ENCODE measurements around the gene LRRN3.

Gene LRRN3

DNA sequence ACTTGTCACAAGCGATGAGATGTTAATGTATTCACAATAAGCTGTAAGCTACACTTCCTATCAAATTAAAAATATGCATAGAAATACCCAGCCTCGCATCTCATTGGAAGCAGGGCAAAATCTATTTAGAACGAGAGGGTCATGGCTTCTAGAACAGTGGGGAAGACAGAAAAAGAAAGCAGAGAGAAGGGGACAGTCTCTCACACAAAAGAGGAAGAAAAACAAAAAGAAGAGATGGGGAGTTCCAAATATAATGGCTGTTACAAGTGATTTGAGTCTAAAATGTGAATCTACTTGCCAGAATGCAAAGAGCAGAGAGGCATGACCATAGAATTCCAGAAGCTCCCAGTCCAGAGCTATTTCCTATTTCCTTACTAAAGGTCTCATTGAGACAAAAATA, 13.8 kb downstream of the LRRN3 start:
- no peak overlapping the region for H3K4me2 ChIP-seq
- no peak overlapping the region for H3K9ac ChIP-seq
- no peak overlapping the region for H3K27ac ChIP-seq
- H2AFZ ChIP-seq (ENCODE audit: low read depth): no peak overlapping the region
- no peaks in the 10 kb centered on the region for H4K20me1 ChIP-seq (ENCODE audit: insufficient read depth)
- no peaks in the 10 kb centered on the region for H3K79me2 ChIP-seq (ENCODE audit: insufficient read depth, low read depth)
- no peaks in the 10 kb centered on the region for H3K4me1 ChIP-seq (ENCODE audit: low read depth, poor library complexity, severe bottlenecking)
- TF ChIP-seq, protein P1, sequence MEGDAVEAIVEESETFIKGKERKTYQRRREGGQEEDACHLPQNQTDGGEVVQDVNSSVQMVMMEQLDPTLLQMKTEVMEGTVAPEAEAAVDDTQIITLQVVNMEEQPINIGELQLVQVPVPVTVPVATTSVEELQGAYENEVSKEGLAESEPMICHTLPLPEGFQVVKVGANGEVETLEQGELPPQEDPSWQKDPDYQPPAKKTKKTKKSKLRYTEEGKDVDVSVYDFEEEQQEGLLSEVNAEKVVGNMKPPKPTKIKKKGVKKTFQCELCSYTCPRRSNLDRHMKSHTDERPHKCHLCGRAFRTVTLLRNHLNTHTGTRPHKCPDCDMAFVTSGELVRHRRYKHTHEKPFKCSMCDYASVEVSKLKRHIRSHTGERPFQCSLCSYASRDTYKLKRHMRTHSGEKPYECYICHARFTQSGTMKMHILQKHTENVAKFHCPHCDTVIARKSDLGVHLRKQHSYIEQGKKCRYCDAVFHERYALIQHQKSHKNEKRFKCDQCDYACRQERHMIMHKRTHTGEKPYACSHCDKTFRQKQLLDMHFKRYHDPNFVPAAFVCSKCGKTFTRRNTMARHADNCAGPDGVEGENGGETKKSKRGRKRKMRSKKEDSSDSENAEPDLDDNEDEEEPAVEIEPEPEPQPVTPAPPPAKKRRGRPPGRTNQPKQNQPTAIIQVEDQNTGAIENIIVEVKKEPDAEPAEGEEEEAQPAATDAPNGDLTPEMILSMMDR (conservative IDR thresholded peaks at IDR 0.05; ENCODE audit: low read depth, low read length): no peak
- H3K4me3 ChIP-seq (IDR thresholded peaks at IDR 0.05; ENCODE audit: insufficient read depth, low read depth, low read length): no peak overlapping the region
- no peaks in the 10 kb centered on the region for H3K27me3 ChIP-seq (ENCODE audit: insufficient read depth, low read depth)
- no peaks in the 10 kb centered on the region for H3K36me3 ChIP-seq (ENCODE audit: insufficient read depth)

DNA sequence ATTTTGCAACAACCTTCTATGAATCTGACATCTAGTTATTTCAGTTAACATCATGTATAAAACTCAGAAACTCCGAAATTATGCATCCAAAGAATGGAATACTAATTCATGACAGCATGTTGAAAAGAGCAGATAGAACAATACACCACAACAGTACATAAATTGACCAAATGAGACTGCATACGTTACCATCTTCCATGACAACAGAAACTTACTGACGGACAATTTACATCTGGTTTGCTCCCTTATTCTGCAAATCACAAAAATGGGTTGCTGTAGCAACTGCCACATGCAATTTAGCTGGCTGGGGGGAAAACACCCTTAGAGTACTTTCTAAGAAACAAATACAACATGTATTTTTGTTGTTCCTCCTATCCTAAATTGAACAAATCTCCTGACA, 14.3 kb downstream of the LRRN3 start:
- H3K4me1 ChIP-seq (ENCODE audit: low read depth, poor library complexity, severe bottlenecking): no peaks in the 10 kb centered on the region

DNA sequence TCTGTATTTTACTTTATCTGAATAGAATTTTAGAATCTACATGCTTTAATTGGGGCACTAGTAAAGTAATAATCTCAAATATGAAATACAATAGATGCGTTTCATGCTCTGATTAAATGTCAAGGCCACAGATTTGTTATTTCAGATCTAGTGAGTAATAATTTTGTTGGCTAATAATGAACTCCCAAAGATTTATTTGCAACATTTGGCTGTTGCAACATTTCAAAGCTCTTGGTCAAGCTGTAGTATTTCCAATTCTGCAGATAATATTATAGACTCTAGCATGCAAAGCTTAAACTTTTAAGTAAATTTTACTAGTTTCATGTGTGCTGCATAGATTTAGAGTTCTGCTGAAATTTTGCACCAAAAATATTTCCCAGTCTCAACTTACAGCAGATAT, 16.7 kb downstream of the LRRN3 start:
- Histone ChIP-seq H3K9ac (no peak overlapping the region), H2AFZ (ENCODE audit: low read depth) (no peak overlapping the region), H3K27ac (no peak overlapping the region), H3K4me1 (ENCODE audit: low read depth, poor library complexity, severe bottlenecking) (no peaks in the 10 kb centered on the region), H3K4me3 (IDR thresholded peaks at IDR 0.05; ENCODE audit: insufficient read depth, low read depth, low read length) (no peak overlapping the region), H3K36me3 (ENCODE audit: insufficient read depth) (no peaks in the 10 kb centered on the region), H3K4me2 (no peak overlapping the region), H3K27me3 (ENCODE audit: insufficient read depth, low read depth) (no peaks in the 10 kb centered on the region), H3K79me2 (ENCODE audit: insufficient read depth, low read depth) (no peaks in the 10 kb centered on the region), H4K20me1 (ENCODE audit: insufficient read depth) (no peaks in the 10 kb centered on the region)
- TF ChIP-seq, protein P1 (conservative IDR thresholded peaks at IDR 0.05; ENCODE audit: low read depth, low read length): no peak

More for the DNA sequence above, 14.3 kb downstream of the LRRN3 start:
- Histone ChIP-seq H2AFZ (ENCODE audit: low read depth) (no peak overlapping the region), H3K4me3 (IDR thresholded peaks at IDR 0.05; ENCODE audit: insufficient read depth, low read depth, low read length) (no peak overlapping the region), H3K79me2 (ENCODE audit: insufficient read depth, low read depth) (no peaks in the 10 kb centered on the region), H3K27me3 (ENCODE audit: insufficient read depth, low read depth) (no peaks in the 10 kb centered on the region), H3K36me3 (ENCODE audit: insufficient read depth) (no peaks in the 10 kb centered on the region), H3K4me2 (no peak overlapping the region), H3K9ac (no peak overlapping the region), H3K27ac (no peak overlapping the region), H4K20me1 (ENCODE audit: insufficient read depth) (no peaks in the 10 kb centered on the region)
- TF ChIP-seq, protein P1 (conservative IDR thresholded peaks at IDR 0.05; ENCODE audit: low read depth, low read length): no peak

DNA sequence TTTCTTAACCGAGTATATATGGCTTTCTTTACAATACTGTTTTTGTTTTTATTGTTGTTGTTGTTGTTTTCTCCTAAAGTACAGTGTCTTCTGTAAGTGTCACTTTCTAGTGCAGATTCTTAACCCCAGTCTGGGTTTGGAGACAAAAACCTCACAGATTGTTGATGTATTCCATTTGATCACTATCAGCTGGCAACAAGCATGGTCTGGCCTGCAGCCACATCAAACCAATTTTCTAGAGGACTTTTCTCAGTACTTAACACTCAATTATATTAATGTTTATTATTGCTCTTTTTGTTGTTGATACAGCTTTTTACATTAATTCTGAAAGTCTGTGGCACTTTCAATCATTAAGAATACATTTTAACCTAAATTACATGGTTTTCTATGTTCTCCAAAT, 17.1 kb downstream of the LRRN3 start:
- Histone ChIP-seq H3K27me3 (ENCODE audit: insufficient read depth, low read depth) (no peaks in the 10 kb centered on the region), H3K4me2 (no peak overlapping the region), H4K20me1 (ENCODE audit: insufficient read depth) (no peaks in the 10 kb centered on the region), H3K4me3 (IDR thresholded peaks at IDR 0.05; ENCODE audit: insufficient read depth, low read depth, low read length) (no peak overlapping the region), H3K36me3 (ENCODE audit: insufficient read depth) (no peaks in the 10 kb centered on the region), H2AFZ (ENCODE audit: low read depth) (no peak overlapping the region), H3K9ac (no peak overlapping the region), H3K79me2 (ENCODE audit: insufficient read depth, low read depth) (no peaks in the 10 kb centered on the region), H3K4me1 (ENCODE audit: low read depth, poor library complexity, severe bottlenecking) (no peaks in the 10 kb centered on the region), H3K27ac (no peak overlapping the region)
- TF ChIP-seq, protein P1 (conservative IDR thresholded peaks at IDR 0.05; ENCODE audit: low read depth, low read length): no peak
